OCI-LY1 (cell line): ENCODE data around the gene KIF22.

Source experiments
- H2AFZ ChIP-seq: fragments of 200-600 bp; sonication (generic), shearing (Covaris generic); 2 replicates; pipeline ENCODE4 v1.6.0; 2014; ENCODE audit warnings: antibody characterized with exemption, mild to moderate bottlenecking, low read length
- H3F3A ChIP-seq: fragments of 200-600 bp; sonication (generic), shearing (Covaris generic); 2 replicates; pipeline ENCODE4 v1.6.0; 2014; ENCODE audit warnings: mild to moderate bottlenecking, antibody characterized with exemption, low read length, moderate library complexity; ENCODE audit not compliant: insufficient read depth
- H3K27ac ChIP-seq: fragments of 200-600 bp; sonication (generic); 2 replicates; pipeline ENCODE4 v1.5.1; 2014; ENCODE audit warnings: low read length, mixed run types, mild to moderate bottlenecking, low read depth; ENCODE audit not compliant: poor library complexity, severe bottlenecking
- H3K27me3 ChIP-seq: fragments of 200-600 bp; sonication (generic); 2 replicates; pipeline ENCODE4 v1.6.0; 2014; ENCODE audit warnings: antibody characterized with exemption, mild to moderate bottlenecking, low read length, moderate library complexity; ENCODE audit not compliant: insufficient read depth
- H3K36me3 ChIP-seq: fragments of 200-600 bp; sonication (generic); 2 replicates; pipeline ENCODE4 v1.6.1; 2014; ENCODE audit warnings: mild to moderate bottlenecking, antibody characterized with exemption, low read length, moderate library complexity, mixed read lengths; ENCODE audit not compliant: insufficient read depth
- H3K4me1 ChIP-seq: fragments of 200-600 bp; sonication (generic); 2 replicates; pipeline ENCODE4 v1.5.1; 2014; ENCODE audit warnings: mild to moderate bottlenecking, low read length, moderate library complexity; ENCODE audit not compliant: insufficient read depth, severe bottlenecking
- H3K4me2 ChIP-seq: fragments of 200-600 bp; sonication (generic), shearing (Covaris generic); 2 replicates; pipeline ENCODE4 v1.6.1; 2014; ENCODE audit warnings: low read length
- H3K4me3 ChIP-seq: fragments of 200-600 bp; sonication (generic); 2 replicates; pipeline ENCODE4 v1.5.1; 2014; ENCODE audit warnings: low read length, low read depth, mild to moderate bottlenecking, mixed read lengths; ENCODE audit not compliant: poor library complexity, severe bottlenecking
- H3K79me2 ChIP-seq: fragments of 200-600 bp; shearing (Covaris generic); 2 replicates; pipeline ENCODE4 v1.6.1; 2016; ENCODE audit warnings: mixed run types, low read length, mixed read lengths; ENCODE audit not compliant: insufficient read depth
- H3K9ac ChIP-seq: fragments of 200-600 bp; sonication (generic), shearing (Covaris generic); 2 replicates; pipeline ENCODE4 v1.6.1; 2014; ENCODE audit warnings: mild to moderate bottlenecking, low read length, mixed read lengths
- H3K9me2 ChIP-seq: fragments of 200-600 bp; sonication (generic), shearing (Covaris generic); 2 replicates; pipeline ENCODE4 v1.6.1; 2014; ENCODE audit warnings: low read depth, mild to moderate bottlenecking, low read length, mixed read lengths
- H3K9me3 ChIP-seq: fragments of 200-600 bp; shearing (Covaris generic); 2 replicates; pipeline ENCODE4 v1.6.1; 2014; ENCODE audit warnings: low read length, mixed read lengths
- H4K20me1 ChIP-seq: fragments of 200-600 bp; sonication (generic), shearing (Covaris generic); 2 replicates; pipeline ENCODE4 v1.6.0; 2016; ENCODE audit warnings: mild to moderate bottlenecking, low read length; ENCODE audit not compliant: insufficient read depth
- CTCF ChIP-seq: fragments of 200-600 bp; sonication (generic), shearing (Covaris generic); IDR thresholded peaks from 2 replicates; pipeline ENCODE4 v1.5.1; 2017; ENCODE audit warnings: mild to moderate bottlenecking, antibody characterized with exemption, low read length, moderate library complexity, mixed read lengths
- EZH2 ChIP-seq: fragments of 200-600 bp; sonication (generic), shearing (Covaris generic); IDR thresholded peaks from 2 replicates; pipeline ENCODE4 v1.8.0; 2017; ENCODE audit warnings: borderline replicate concordance, mixed run types, mild to moderate bottlenecking, antibody characterized with exemption, low read length, moderate library complexity, mixed read lengths

Gene KIF22

DNA sequence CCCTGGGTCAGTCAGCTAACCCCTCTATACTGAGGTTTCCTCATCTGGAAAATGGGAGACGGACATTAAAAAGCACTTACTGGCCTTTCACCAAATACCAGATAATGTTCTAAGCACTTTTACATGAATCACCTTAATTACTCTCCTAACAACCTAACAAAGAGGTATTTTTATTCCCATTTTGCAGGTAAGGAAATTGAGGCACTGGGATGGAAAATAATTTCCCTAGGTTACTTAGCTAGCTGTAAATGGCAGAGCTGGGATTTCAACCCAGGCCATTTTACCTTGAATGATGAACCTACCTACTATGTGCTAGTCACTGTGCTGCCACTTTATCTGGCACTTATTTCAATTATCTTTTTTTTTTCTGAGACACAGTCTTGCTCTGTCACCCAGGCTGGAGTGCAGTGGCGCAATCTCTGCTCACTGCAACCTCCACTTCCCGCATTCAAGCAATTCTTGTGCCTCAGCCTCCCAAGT is 3.7 kb downstream of the KIF22 start:
- H3K4me2 ChIP-seq, result no peak overlapping the region
- peaks cover 51% of the 10 kb centered on the region for H3K79me2 ChIP-seq
- no peak for TF ChIP-seq EZH2
- no peak for TF ChIP-seq CTCF
- no peak overlapping the region for H3K27ac ChIP-seq
- no peaks in the 10 kb centered on the region for H3K9me2 ChIP-seq
- H3K9me3 ChIP-seq, result no peaks in the 10 kb centered on the region
- no peak overlapping the region for H3K4me3 ChIP-seq
- peaks cover 35% of the 10 kb centered on the region for H3K4me1 ChIP-seq
- H4K20me1 ChIP-seq, result no peaks in the 10 kb centered on the region
- H2AFZ ChIP-seq, result no peak overlapping the region
- H3K36me3 ChIP-seq, result peaks cover 76% of the 10 kb centered on the region
- H3K27me3 ChIP-seq, result no peaks in the 10 kb centered on the region
- no peaks in the 10 kb centered on the region for H3F3A ChIP-seq
- no peak overlapping the region for H3K9ac ChIP-seq

DNA sequence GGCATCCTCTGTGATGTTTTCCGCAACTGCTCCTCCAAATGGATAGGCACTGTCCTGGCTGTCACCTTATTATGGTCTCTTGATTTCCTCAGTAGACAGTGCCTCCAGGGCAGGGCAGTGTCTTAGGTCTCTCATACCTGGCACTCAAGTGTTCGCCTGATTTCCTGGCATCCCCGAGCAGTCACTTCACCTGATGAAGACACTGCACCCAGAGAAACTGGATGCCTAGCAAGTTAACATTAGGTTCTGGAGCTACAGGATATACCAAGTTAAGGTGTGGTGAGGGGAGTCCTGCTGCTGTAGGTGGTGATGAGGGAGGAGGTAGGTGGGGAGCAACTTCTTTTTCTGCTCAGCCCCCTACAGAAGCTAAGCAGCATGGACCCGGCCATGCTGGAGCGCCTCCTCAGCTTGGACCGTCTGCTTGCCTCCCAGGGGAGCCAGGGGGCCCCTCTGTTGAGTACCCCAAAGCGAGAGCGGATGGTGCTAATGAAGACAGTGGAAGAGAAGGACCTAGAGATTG is 11.9 kb downstream of the KIF22 start:
- TF ChIP-seq CTCF, result no peak
- TF ChIP-seq EZH2, result no peak
- no peak overlapping the region for H3K4me2 ChIP-seq
- H3K9me3 ChIP-seq, result no peaks in the 10 kb centered on the region
- no peaks in the 10 kb centered on the region for H3K27me3 ChIP-seq
- peaks cover 62% of the 10 kb centered on the region for H3K36me3 ChIP-seq
- no peak overlapping the region for H3K9ac ChIP-seq
- no peaks in the 10 kb centered on the region for H4K20me1 ChIP-seq
- peak overlapping the region; percentile 94 for H3K27ac ChIP-seq
- H3K4me1 ChIP-seq, result peaks cover 25% of the 10 kb centered on the region
- H3K4me3 ChIP-seq, result no peak overlapping the region
- H3K79me2 ChIP-seq, result no peaks in the 10 kb centered on the region
- H2AFZ ChIP-seq, result no peak overlapping the region
- H3F3A ChIP-seq, result 0 out of 2 replicates have a peak, but pooled peaks cover 3% of the 10 kb centered on the region
- no peaks in the 10 kb centered on the region for H3K9me2 ChIP-seq

- H3K36me3 ChIP-seq, result peaks cover 62% of the 10 kb centered on the region
Measured at GRCh38 chr16:29804020-29804419, 13.5 kb downstream of the KIF22 start.

More at GRCh38 chr16:29804020-29804419, 13.5 kb downstream of the KIF22 start:
- Histone ChIP-seq H3K4me2 (peak overlapping the region; percentile 82), H2AFZ (no peak overlapping the region), H3K9me2 (no peaks in the 10 kb centered on the region), H3K4me1 (peaks cover 40% of the 10 kb centered on the region), H4K20me1 (no peaks in the 10 kb centered on the region), H3K9me3 (no peaks in the 10 kb centered on the region), H3K4me3 (peak overlapping the region; percentile 73), H3K27me3 (no peaks in the 10 kb centered on the region), H3K79me2 (no peaks in the 10 kb centered on the region), H3K9ac (peak overlapping the region; percentile 94; the same call in 1 of the 2 replicates), H3F3A (0 out of 2 replicates have a peak, but pooled peaks cover 3% of the 10 kb centered on the region), H3K27ac (peak overlapping the region; percentile 94)
- TF ChIP-seq EZH2, result no peak
